Measurements from ENCODE around the gene SERINC2. TPM values are rescaled to one million over a fixed set of nuclear protein-coding genes. Genes with fewer than 3 reads are reported as not detected.
"Not testable (repeated sequence)": the region's sequence is repeated elsewhere in the genome, so short reads cannot be mapped to it uniquely, and the experiment has no call there.

Gene SERINC2
- total RNA-seq, 1 experiment from 2014 or later, result 17.1 TPM

DNA sequence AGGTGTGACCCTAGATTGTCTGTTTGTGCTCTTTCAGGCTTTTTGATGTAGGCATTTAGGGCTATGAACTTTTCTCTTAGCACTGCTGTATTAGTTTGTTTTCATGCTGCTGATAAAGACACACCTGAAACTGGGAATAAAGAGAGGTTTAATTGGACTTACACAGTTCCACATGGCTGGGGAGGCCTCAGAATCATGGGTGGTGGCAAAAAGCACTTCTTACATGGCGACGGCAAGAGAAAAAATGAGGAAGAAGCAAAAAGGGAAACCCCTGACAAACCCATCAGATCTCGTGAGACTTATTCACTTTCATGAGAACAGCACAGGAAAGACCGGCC, 59.3 kb downstream of the SERINC2 start:
- H3K4me3 ChIP-seq; H3K4me1 ChIP-seq; H3K9me3 ChIP-seq (replicated peaks); DNase-seq; H3K27me3 ChIP-seq; H3K27ac ChIP-seq; H3K36me3 ChIP-seq: not testable (repeated sequence)

DNA sequence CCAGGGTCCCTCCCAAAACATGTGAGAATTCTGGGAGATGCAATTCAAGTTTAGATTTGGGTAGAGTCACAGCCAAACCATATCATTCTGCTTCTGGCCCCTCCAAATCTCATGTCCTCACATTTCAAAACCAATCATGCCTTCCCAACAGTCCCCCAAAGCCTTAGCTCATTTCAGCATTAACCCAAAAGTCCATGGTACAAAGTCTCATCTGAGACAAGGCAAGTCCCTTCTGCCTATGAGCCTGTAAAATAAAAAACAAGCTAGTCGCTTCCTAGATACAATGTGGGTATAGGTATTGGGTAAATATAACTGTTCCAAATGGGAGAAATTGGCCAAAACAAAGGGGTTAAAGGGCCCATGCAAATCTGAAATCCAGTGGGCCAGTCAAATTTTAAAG, 59.7 kb downstream of the SERINC2 start:
- not testable (repeated sequence) for H3K27me3 ChIP-seq; H3K9me3 ChIP-seq (replicated peaks); H3K4me3 ChIP-seq; H3K27ac ChIP-seq; DNase-seq; H3K36me3 ChIP-seq
- peaks cover 12% of the 10 kb centered on the region for H3K4me1 ChIP-seq

DNA sequence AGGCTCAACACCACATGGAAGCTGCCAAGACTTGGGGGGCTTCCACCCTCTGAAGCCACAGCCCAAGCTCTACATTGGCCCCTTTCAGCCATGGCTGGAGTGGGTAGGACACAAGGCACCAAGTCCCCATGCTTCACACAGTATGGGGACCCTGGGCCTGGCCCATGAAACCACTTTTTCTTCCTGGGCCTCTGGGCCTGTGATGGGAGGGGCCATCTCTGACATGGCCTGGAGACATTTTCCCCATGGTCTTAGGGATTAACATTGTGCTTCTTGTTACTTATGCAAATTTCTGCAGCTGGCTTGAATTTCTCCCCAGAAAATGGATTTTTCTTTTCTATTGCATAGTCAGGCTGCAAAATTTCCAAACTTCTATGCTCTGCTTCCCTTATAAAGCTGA, 60.5 kb downstream of the SERINC2 start:
- not testable (repeated sequence) for DNase-seq; H3K27me3 ChIP-seq; H3K27ac ChIP-seq; H3K4me3 ChIP-seq; H3K36me3 ChIP-seq; H3K9me3 ChIP-seq (replicated peaks)
- H3K4me1 ChIP-seq, result peaks cover 15% of the 10 kb centered on the region

DNA sequence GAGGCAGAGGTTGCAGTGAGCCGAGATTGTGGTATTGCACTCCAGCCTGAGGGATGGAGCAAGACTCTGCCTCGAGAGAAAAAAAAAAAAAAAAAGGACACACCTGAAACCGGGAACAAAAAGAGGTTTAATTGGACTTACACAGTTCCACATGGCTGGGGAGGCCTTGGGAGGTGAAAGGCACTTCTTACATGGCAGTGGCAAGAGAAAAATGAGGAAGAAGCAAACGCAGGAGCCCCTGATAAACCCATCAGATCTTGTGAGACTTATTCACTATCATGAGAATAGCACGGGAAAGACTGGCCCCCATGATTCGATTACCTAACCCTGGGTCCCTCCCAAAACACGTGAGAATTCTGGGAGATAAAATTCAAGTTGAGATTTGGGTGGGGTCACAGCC, 61.6 kb downstream of the SERINC2 start:
- H3K27me3 ChIP-seq; H3K27ac ChIP-seq; DNase-seq; H3K36me3 ChIP-seq; H3K9me3 ChIP-seq (replicated peaks); H3K4me3 ChIP-seq: not testable (repeated sequence)
- H3K4me1 ChIP-seq, result peaks cover 15% of the 10 kb centered on the region

DNA sequence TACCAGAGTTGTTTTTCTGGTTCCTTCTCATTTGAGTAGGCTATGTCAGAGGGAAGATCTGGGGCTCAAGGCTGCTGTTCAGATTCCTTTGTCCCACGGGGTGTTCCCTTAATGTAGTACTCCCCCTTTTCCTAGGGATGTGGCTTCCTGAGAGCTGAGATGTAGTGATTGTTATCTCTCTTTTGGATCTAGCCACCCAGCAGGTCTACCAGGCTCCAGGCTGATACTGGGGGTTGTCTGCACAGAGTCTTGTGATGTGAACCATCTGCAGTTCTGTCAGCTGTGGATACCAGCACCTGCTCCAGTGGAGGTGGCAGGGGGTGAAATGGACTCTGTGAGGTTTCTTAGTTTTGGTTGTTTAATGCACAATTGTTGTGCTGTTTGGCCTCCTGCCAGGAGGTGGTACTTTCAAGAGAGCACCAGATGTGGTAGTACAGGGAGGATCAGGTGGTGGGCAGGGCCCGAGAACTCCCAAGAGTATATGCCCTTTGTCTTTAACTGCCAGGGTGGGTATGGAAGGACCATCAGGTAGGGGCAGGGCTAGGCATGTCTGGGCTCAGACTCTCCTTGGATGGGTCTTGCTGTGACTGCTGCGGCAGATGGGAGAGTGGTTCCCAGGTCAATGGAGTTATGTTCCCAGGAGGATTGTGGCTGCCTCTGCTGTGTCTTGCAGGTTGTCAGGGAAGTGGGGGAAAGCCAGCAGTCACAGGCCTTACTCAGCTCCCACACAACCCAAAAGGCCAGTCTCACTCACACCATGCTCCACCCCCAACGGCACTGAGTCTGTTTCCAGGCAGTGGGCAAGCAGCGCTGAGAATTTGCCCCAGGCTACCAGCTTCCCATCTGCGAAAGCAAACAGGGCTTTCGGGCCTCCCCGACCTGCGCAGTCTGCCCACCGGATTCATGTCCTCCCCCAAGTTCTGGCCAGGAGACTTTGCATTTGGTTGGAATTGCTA, 64.2 kb downstream of the SERINC2 start:
- H3K9me3 ChIP-seq (replicated peaks), result no peaks in the 10 kb centered on the region
- no peaks in the 10 kb centered on the region for H3K36me3 ChIP-seq
- no peaks in the 10 kb centered on the region; the same call in 1 of the 2 replicates for H3K27me3 ChIP-seq
- no peak overlapping the region for H3K27ac ChIP-seq
- DNase-seq, result peak; percentile 61 to 63
- H3K4me3 ChIP-seq, result no peak overlapping the region
- H3K4me1 ChIP-seq, result peaks cover 15% of the 10 kb centered on the region

DNA sequence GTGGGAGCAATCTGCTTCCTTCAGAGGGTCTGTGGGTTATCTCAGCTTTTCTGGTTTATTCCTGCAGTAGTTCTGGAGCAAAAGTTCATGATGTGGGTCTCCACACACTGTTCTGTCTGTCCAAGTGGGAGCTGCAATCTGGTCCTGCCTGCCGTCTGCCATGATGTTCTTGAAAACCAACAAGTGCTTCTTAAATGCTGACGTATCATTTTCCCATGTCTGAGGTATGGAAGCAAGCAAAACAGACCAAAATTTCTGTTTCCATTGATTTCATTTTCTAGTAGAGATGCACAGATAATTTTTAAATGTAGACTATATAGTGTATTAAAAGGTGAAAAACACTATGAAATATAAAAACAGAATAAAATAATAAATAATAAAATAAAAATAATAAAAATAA, 65.2 kb downstream of the SERINC2 start:
- Histone ChIP-seq H3K27me3 (no peaks in the 10 kb centered on the region), H3K9me3 (replicated peaks) (no peaks in the 10 kb centered on the region), H3K27ac (no peak overlapping the region), H3K4me3 (no peak overlapping the region), H3K4me1 (peaks cover 15% of the 10 kb centered on the region), H3K36me3 (no peaks in the 10 kb centered on the region)
- DNase-seq, result no peak

DNA sequence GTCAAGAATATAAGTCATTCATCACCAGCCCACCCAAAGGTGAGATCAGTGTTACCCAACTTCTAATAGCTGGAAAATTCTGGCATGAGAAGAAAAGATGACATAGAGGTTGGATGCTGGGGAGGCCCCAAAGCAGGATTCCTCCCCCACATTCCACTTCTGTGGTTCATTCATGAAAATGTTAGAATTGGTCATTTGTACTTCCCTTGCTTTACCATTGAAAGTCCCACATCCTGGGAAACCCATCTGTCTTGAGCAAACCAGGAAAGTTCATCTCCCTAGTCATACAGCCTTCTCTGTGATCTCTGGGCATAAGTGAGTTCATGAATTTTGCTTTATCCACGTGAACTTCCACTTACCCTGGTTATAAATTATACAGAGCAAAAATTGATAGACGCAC, 66.8 kb downstream of the SERINC2 start:
- Histone ChIP-seq H3K36me3 (no peaks in the 10 kb centered on the region), H3K27ac (no peak overlapping the region), H3K4me3 (no peak overlapping the region), H3K4me1 (peaks cover 15% of the 10 kb centered on the region), H3K27me3 (no peaks in the 10 kb centered on the region; the same call in 1 of the 2 replicates), H3K9me3 (replicated peaks) (no peaks in the 10 kb centered on the region)
- DNase-seq, result no peak

DNA sequence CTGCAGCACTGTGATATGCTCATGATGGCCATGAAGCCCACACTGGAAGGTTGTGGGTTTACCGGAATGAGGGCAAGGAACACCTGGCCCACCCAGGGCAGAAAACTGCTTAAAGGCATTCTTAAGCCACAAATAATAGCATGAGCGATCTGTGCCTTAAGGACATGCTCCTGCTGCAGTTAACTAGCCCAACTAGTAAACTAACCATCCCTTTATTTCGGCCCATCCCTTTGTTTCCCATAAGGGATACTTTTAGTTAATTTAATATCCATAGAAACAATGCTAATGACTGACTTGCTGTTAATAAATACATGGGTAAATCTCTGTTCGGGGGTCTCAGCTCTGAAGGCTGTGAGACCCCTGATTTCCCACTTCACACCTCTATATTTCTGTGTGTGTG, 67.4 kb downstream of the SERINC2 start:
- not testable (repeated sequence) for H3K36me3 ChIP-seq, H3K27me3 ChIP-seq

DNA sequence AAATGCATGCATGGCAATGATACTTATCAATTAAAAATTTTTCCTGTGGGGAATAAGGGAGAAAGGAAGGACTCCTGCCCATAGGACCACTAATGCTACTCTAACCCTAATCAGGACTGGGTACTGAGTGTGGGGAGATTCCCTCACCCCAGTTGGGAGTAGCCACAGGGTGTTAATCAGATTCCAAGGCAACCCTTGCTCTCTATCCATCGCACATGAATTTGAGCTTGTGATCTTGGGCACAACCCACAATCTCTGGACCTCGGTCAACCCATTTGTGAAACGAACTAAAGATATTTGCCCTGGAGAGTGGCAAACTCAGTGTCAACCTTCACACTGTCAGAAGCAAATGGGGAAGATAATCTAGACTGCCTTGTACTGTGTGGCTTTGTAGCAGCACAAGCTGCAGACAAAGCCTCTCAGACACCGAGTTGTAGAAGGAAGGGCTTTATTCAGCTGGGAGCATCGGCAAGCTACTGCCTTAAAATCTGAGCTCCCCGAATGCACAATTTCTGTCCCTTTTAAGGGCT, 69.5 kb downstream of the SERINC2 start:
- no peak overlapping the region for H3K4me3 ChIP-seq
- no peak for DNase-seq
- peaks cover 4% of the 10 kb centered on the region for H3K4me1 ChIP-seq
- H3K9me3 ChIP-seq (replicated peaks), result no peaks in the 10 kb centered on the region
- H3K27me3 ChIP-seq, result peaks cover 3% of the 10 kb centered on the region; the same call in 1 of the 2 replicates
- H3K27ac ChIP-seq, result no peak overlapping the region
- no peaks in the 10 kb centered on the region for H3K36me3 ChIP-seq

More for the DNA sequence above, 67.4 kb downstream of the SERINC2 start:
- H3K4me3 ChIP-seq; H3K9me3 ChIP-seq (replicated peaks); H3K27ac ChIP-seq; DNase-seq: not testable (repeated sequence)
- H3K4me1 ChIP-seq, result peaks cover 15% of the 10 kb centered on the region

DNA sequence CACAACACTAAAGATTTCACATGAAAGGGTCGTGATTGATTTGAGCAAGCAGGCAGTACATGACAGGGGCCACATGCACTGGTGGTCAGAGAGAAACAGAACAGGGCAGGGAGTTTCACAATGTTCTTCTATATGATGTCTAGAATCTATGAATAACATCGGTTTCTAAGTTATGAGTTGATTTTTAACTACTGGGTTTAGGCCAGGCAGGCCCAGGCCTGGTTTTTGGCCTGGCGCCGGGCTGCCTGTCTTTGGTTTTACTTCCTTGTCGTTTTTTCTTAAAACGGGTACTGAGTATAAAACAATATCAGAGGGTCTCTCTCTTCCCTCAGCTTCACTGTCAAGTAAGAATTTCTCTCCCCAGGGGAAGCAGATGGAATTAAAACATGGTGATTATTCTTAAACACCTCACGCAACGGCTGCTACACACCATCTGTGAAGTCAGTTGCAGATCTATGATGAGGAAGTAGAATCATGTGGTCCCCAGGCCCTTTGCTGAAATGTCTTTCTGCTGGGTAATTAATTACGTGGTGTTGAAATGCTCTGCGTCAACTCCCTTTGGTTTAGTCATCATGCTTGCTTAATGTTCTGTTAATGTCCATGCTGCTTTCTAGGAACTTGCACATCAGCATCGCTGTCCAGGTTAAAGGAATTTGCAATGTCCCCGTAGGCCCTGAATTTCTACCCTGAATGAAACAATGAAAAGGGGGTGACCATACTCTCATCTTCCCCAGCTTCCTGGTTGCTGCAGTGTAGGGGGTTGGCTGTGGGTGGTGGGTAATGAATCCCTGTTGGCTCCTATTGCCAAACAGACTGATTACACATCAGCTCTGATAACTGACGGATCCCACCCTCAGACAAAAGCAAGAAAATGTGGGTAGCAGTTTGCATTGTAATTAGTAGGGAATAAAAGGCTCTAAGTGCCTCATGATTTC, 70.3 kb downstream of the SERINC2 start:
- DNase-seq, result no peak
- H3K4me1 ChIP-seq, result no peaks in the 10 kb centered on the region
- H3K36me3 ChIP-seq, result no peaks in the 10 kb centered on the region
- no peak overlapping the region for H3K27ac ChIP-seq
- no peaks in the 10 kb centered on the region for H3K9me3 ChIP-seq (replicated peaks)
- H3K4me3 ChIP-seq, result no peak overlapping the region
- peaks cover 3% of the 10 kb centered on the region; the same call in 1 of the 2 replicates for H3K27me3 ChIP-seq

Other genes with a start within 250 kb of the SERINC2 start
- gene NKAIN1, start 173.3 kb upstream of the SERINC2 start, total RNA-seq (2014; rRNA removed; shearing (Covaris generic)), result 20.2 and 20.9 TPM in 2 replicates
- gene SNRNP40, start 116.4 kb upstream of the SERINC2 start, total RNA-seq (2014; rRNA removed; shearing (Covaris generic)), result 262 and 267 TPM in 2 replicates
- 44.9 and 46.5 TPM in 2 replicates for gene ZCCHC17, start 116.2 kb upstream of the SERINC2 start, total RNA-seq (2014; rRNA removed; shearing (Covaris generic))
- gene FABP3, start 40.1 kb upstream of the SERINC2 start, total RNA-seq (2014; rRNA removed; shearing (Covaris generic)), result 3.6 and 6.1 TPM in 2 replicates
- 0.56 and 1.2 TPM in 2 replicates for gene TINAGL1, start 163.3 kb downstream of the SERINC2 start, total RNA-seq (2014; rRNA removed; shearing (Covaris generic))
- not detected in 2 replicates for gene HCRTR1, start 204.5 kb downstream of the SERINC2 start, total RNA-seq (2014; rRNA removed; shearing (Covaris generic))
- 64.8 and 72.3 TPM in 2 replicates for gene PEF1, start 231.7 kb downstream of the SERINC2 start, total RNA-seq (2014; rRNA removed; shearing (Covaris generic))

All from SJCRH30 (cell line).